ENCODE measurements around the gene COL5A1. TPM values are rescaled to one million over a fixed set of nuclear protein-coding genes. Genes with fewer than 3 reads are reported as not detected.
A peak's percentile ranks its signal among the peaks of the same experiment; 100 is the strongest.

The COL5A1 gene
- total RNA-seq, 4 donors from 2014 or later, result 51.9 to 78.3 (median 62.4) TPM

DNA sequence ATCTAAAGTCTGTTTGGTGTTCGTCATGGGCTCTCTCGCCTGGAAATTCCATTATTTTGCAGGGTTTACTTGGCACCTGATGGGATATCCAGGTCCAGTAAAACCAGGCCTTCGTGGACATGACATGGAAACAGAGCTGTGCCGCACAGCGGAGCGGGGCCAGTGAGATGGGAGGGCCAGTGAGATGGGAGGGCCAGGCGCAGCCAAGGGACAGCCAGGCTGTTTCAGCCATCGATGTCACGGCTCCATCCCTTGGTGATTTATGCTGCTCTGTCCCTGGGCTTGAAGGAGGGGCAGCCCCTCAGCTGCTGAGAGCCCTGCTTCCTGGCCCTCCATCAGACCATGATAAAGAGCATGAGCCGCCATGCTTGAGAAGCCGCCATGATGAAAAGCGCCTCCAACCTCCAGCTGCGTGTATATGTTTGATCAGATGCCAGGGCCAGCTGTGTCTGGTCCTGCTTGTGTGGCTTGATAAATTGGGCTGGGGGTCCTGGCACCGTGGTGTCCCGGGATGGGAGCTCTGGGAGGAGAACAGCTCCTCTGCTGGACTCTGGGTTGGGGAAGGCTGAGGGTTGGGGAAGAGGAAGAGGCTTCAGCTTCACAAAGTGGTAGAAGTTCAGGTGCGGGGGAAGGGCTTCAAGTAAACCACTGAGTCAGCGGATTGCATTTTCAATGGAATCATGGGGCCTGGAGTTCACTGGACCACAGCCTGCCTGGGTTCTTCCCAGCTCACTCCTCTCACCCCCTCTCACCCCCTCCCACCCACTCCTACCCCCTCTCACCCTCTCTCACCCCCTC, 6.1 kb upstream of the COL5A1 start:
- no peak for TF ChIP-seq POLR2A (IDR thresholded peaks at IDR 0.05)
- TF ChIP-seq, protein P1, sequence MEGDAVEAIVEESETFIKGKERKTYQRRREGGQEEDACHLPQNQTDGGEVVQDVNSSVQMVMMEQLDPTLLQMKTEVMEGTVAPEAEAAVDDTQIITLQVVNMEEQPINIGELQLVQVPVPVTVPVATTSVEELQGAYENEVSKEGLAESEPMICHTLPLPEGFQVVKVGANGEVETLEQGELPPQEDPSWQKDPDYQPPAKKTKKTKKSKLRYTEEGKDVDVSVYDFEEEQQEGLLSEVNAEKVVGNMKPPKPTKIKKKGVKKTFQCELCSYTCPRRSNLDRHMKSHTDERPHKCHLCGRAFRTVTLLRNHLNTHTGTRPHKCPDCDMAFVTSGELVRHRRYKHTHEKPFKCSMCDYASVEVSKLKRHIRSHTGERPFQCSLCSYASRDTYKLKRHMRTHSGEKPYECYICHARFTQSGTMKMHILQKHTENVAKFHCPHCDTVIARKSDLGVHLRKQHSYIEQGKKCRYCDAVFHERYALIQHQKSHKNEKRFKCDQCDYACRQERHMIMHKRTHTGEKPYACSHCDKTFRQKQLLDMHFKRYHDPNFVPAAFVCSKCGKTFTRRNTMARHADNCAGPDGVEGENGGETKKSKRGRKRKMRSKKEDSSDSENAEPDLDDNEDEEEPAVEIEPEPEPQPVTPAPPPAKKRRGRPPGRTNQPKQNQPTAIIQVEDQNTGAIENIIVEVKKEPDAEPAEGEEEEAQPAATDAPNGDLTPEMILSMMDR (IDR thresholded peaks at IDR 0.05), result no peak
- TF ChIP-seq EP300 (IDR thresholded peaks at IDR 0.05), result no peak

DNA sequence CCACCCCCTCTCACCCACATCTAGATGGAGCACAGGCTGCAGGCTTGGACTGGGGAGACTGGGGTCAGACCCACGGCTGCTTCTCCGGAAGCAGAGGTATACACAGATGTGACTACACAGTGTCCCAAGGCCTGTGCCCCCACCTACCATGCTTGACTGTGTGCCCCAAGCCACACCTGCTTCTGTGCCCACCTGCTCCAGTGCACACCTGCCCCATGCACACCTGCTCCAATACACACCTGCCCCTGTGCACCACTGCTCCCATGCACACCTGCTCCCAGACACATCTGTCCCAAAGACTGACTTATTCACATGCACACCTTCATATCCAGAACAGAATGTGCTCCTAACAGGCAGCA, 5.5 kb upstream of the COL5A1 start:
- Histone ChIP-seq H3K9me3 (no peaks in the 10 kb centered on the region), H3K27me3 (no peaks in the 10 kb centered on the region), H3K4me3 (no peak overlapping the region), H3K4me1 (peaks cover 0 to 34% (median 12%) of the 10 kb centered on the region in 4 donors), H3K36me3 (no peaks in the 10 kb centered on the region), H3K27ac (no peak overlapping the region)
- 92 to 100% methylated on average over 2 of the region's 2 CpGs for WGBS, 2 donors
- DNase-seq (ENCODE audit: low spot score in 2 of 2), result no peak
- TF ChIP-seq POLR2A (IDR thresholded peaks at IDR 0.05), result no peak
- no peak for TF ChIP-seq EP300 (IDR thresholded peaks at IDR 0.05)

More for the DNA sequence above, 6.1 kb upstream of the COL5A1 start:
- DNase-seq (ENCODE audit: low spot score in 2 of 2), result peak in 1 of 2 donors; percentile 5
- 89 to 97% methylated on average over 17 of the region's 17 CpGs for WGBS, 2 donors
- no peaks in the 10 kb centered on the region for H3K36me3 ChIP-seq
- no peak overlapping the region for H3K4me3 ChIP-seq
- H3K27ac ChIP-seq, result no peak overlapping the region
- H3K27me3 ChIP-seq, result no peaks in the 10 kb centered on the region
- no peaks in the 10 kb centered on the region for H3K9me3 ChIP-seq
- H3K4me1 ChIP-seq, result peaks cover 0 to 28% (median 9%) of the 10 kb centered on the region in 4 donors

DNA sequence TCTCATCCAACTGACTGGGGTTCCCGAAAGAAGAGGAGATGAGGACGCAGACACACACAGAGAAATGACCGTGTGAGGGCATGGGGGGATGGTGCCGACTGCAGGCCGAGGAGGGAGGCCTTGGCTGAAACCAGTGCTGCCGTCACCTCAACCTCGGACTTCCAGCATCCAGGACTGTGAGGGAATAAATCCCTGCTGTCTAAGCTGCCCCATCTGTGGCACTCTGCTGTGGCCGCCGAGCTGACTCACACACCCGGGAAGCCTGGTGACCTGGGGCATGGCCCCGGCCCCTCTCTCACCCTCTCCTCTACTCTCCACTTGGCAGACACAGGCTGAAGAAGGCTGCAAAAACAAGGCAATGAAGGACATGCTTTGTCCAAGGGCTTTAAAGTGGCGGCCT, 4.4 kb upstream of the COL5A1 start:
- H3K27ac ChIP-seq, result peak overlapping the region in 2 of 4 donors; percentile 25 to 78

DNA sequence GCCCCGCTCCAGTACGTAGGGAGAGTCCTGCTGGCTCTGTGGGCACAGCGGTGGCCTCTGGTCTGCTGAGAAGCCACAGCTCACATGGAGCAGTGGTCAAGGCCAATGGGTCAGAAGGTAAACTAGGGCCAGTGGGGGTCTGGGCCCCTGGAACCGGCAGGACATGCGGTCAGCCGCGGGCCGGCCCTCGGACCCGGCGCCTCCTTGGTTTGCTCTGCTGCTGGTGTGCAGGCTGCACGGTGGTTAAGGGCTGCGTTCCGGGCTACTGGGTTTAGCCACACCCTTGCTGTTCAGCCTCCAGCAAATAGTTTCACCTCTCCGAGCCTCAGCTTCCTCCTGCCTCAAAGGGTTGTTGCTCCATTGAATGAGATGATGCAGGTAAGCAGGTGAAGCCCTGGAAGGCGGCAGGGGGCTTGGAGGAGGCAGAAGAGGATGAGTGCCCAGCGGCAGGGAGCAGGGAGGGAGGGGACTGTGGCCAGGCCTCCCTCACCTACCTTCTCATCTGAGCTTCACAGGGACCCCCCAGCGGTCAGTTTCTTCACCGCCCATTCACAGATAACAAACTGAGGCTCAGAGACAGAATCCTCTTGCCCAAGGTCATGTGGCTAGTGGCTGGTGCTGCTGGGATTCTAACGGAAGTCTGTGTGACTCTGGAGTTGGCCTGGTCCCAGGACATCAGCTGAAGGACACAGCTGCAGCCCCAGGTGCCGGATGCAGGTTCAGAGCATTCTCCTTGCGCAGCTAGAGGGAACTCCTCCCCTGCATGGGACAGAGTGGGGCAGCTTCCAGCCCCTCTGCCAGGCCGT, 3.7 kb upstream of the COL5A1 start:
- WGBS, 2 donors, result 57 to 62% methylated on average over 21 to 22 of the region's 23 CpGs
- Histone ChIP-seq H3K36me3 (no peaks in the 10 kb centered on the region), H3K4me1 (peaks cover 0 to 44% (median 12%) of the 10 kb centered on the region in 4 donors), H3K9me3 (no peaks in the 10 kb centered on the region), H3K27me3 (no peaks in the 10 kb centered on the region), H3K4me3 (no peak overlapping the region), H3K27ac (peak overlapping the region in 2 of 4 donors; percentile 25 to 78)
- no peak for DNase-seq (ENCODE audit: low spot score in 2 of 2)
- TF ChIP-seq, protein P1 (IDR thresholded peaks at IDR 0.05), result no peak
- TF ChIP-seq POLR2A (IDR thresholded peaks at IDR 0.05), result no peak
- no peak for TF ChIP-seq EP300 (IDR thresholded peaks at IDR 0.05)

More for the DNA sequence above, 4.4 kb upstream of the COL5A1 start:
- Histone ChIP-seq H3K27me3 (no peaks in the 10 kb centered on the region), H3K9me3 (no peaks in the 10 kb centered on the region), H3K4me1 (peaks cover 0 to 37% (median 12%) of the 10 kb centered on the region in 4 donors), H3K4me3 (no peak overlapping the region), H3K36me3 (no peaks in the 10 kb centered on the region)
- 54 to 59% methylated on average over 10 to 12 of the region's 12 CpGs for WGBS, 2 donors
- no peak for DNase-seq (ENCODE audit: low spot score in 2 of 2)
- TF ChIP-seq POLR2A (IDR thresholded peaks at IDR 0.05) (no peak), EP300 (IDR thresholded peaks at IDR 0.05) (peak in 1 of 2 donors; percentile 75)
- TF ChIP-seq, protein P1 (IDR thresholded peaks at IDR 0.05), result peak in 1 of 5 experiments; percentile 12

DNA sequence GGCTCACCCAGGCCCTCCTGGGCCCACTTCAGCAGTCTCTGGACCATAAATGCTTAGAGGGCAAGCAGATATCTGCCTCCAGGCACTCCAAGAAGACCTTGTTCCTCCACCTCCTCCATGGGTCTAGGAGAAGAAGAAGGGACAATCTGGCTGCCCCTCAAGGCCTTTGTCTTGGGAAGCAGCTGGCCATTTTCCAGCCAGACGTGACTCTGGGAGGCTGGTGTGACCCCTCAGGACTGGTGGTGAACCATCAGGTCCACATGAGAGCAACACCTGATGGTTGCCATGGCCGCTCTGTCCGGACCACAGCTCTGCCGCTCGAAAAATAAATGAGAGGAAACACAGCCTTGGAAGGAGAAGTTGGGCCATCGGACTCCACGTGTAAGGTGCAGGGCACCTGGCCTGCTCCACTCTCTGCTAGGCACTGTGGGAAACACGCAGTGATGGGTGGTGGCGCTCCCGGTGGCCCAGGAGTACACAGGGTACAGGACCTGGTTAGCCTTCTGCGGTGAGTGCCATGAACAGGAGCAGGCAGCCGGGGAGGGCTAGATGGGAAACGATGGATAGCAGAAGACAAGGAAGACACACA, 3.0 kb upstream of the COL5A1 start:
- Histone ChIP-seq H3K36me3 (no peaks in the 10 kb centered on the region), H3K9me3 (no peaks in the 10 kb centered on the region), H3K27ac (peak overlapping the region in 1 of 4 donors; percentile 25), H3K27me3 (no peaks in the 10 kb centered on the region), H3K4me1 (peaks cover 0 to 51% (median 12%) of the 10 kb centered on the region in 4 donors), H3K4me3 (no peak overlapping the region)
- TF ChIP-seq EP300 (IDR thresholded peaks at IDR 0.05), result no peak
- TF ChIP-seq, protein P1 (IDR thresholded peaks at IDR 0.05), result no peak
- no peak for TF ChIP-seq POLR2A (IDR thresholded peaks at IDR 0.05)
- no peak for DNase-seq (ENCODE audit: low spot score in 2 of 2)
- WGBS, 2 donors, result 90 to 95% methylated on average over 13 of the region's 13 CpGs

Data from tibial nerve (tissue), 4 donors.